Central memory CD8-positive, alpha-beta T cell (primary cell): Measurements from ENCODE around the gene GAS1.

ENCODE experiments used
- ATAC-seq: fragments of 150-1000 bp; cut with Tn5 transposase; replicated peaks from 2 replicates; pipeline ENCODE4 v1.10.0; 2022; ENCODE audit warnings: mild to moderate bottlenecking, moderate FRiP score, moderate number of reproducible peaks; ENCODE audit not compliant: poor library complexity, severe bottlenecking; ENCODE audit errors: extremely low read depth
- DNase-seq, 2 donors: peaks; one replicate each; pipeline ENCODE4 v3.0.0; 2021; ENCODE audit warnings: low spot score in 2 of 2
- H3K27ac Mint-ChIP-seq: one replicate; pipeline ENCODE4 v1.8.0; 2022; ENCODE audit warnings: low read depth, mild to moderate bottlenecking, moderate library complexity, mixed read lengths
- H3K27me3 Mint-ChIP-seq: one replicate; pipeline ENCODE4 v1.8.0; 2022; ENCODE audit warnings: mixed read lengths
- H3K36me3 Mint-ChIP-seq: one replicate; pipeline ENCODE4 v1.8.0; 2022; ENCODE audit warnings: mild to moderate bottlenecking, moderate library complexity, mixed read lengths; ENCODE audit not compliant: insufficient read depth
- H3K4me1 Mint-ChIP-seq: one replicate; pipeline ENCODE4 v1.8.0; 2022; ENCODE audit warnings: mixed read lengths
- H3K4me3 Mint-ChIP-seq: one replicate; pipeline ENCODE4 v1.8.0; 2022; ENCODE audit warnings: mild to moderate bottlenecking, moderate library complexity, mixed read lengths
- H3K9me3 Mint-ChIP-seq: one replicate; pipeline ENCODE4 v1.8.0; 2022; ENCODE audit warnings: mixed read lengths

GAS1 gene

GRCh38 chr9:86978413-86978812, 31.1 kb upstream of the GAS1 start:
- Mint-ChIP-seq H3K27me3 (peaks cover 90% of the 10 kb centered on the region), H3K36me3 (no peaks in the 10 kb centered on the region), H3K27ac (no peak overlapping the region), H3K4me1 (no peaks in the 10 kb centered on the region), H3K9me3 (no peaks in the 10 kb centered on the region), H3K4me3 (no peak overlapping the region)
- DNase-seq (no peak), ATAC-seq (no peak)

GRCh38 chr9:86977205-86977835, 30.0 kb upstream of the GAS1 start:
- ATAC-seq (no peak), DNase-seq (no peak)
- Mint-ChIP-seq H3K4me3 (no peak overlapping the region), H3K36me3 (no peaks in the 10 kb centered on the region), H3K9me3 (no peaks in the 10 kb centered on the region), H3K4me1 (no peaks in the 10 kb centered on the region), H3K27ac (no peak overlapping the region), H3K27me3 (peaks cover 90% of the 10 kb centered on the region)

- no peak for DNase-seq
- peaks cover 90% of the 10 kb centered on the region for H3K27me3 Mint-ChIP-seq
These were observed 28.3 kb upstream of the GAS1 start for GRCh38 chr9:86975606-86976005.

GRCh38 chr9:86975036-86975435, 27.7 kb upstream of the GAS1 start:
- ATAC-seq, result no peak

More at GRCh38 chr9:86975606-86976005, 28.3 kb upstream of the GAS1 start:
- Mint-ChIP-seq H3K9me3 (no peaks in the 10 kb centered on the region), H3K36me3 (no peaks in the 10 kb centered on the region), H3K4me1 (no peaks in the 10 kb centered on the region), H3K4me3 (no peak overlapping the region), H3K27ac (no peak overlapping the region)
- ATAC-seq, result no peak

GRCh38 chr9:86974421-86974820, 27.1 kb upstream of the GAS1 start:
- H3K9me3 Mint-ChIP-seq, result no peaks in the 10 kb centered on the region
- H3K27ac Mint-ChIP-seq, result no peak overlapping the region
- ATAC-seq (no peak), DNase-seq (no peak)
- H3K27me3 Mint-ChIP-seq, result peaks cover 86% of the 10 kb centered on the region
- no peaks in the 10 kb centered on the region for H3K4me1 Mint-ChIP-seq
- H3K36me3 Mint-ChIP-seq, result no peaks in the 10 kb centered on the region
- no peak overlapping the region for H3K4me3 Mint-ChIP-seq

More at GRCh38 chr9:86975036-86975435, 27.7 kb upstream of the GAS1 start:
- peaks cover 88% of the 10 kb centered on the region for H3K27me3 Mint-ChIP-seq
- H3K9me3 Mint-ChIP-seq, result no peaks in the 10 kb centered on the region
- H3K36me3 Mint-ChIP-seq, result no peaks in the 10 kb centered on the region
- H3K4me1 Mint-ChIP-seq, result no peaks in the 10 kb centered on the region
- H3K27ac Mint-ChIP-seq, result no peak overlapping the region
- H3K4me3 Mint-ChIP-seq, result no peak overlapping the region
- DNase-seq, result no peak

GRCh38 chr9:86971742-86972141, 24.4 kb upstream of the GAS1 start:
- H3K27ac Mint-ChIP-seq, result no peak overlapping the region
- DNase-seq, result no peak
- H3K27me3 Mint-ChIP-seq, result peaks cover 77% of the 10 kb centered on the region
- H3K9me3 Mint-ChIP-seq, result no peaks in the 10 kb centered on the region
- H3K4me3 Mint-ChIP-seq, result no peak overlapping the region
- no peaks in the 10 kb centered on the region for H3K4me1 Mint-ChIP-seq
- no peaks in the 10 kb centered on the region for H3K36me3 Mint-ChIP-seq
- ATAC-seq, result no peak

- no peaks in the 10 kb centered on the region for H3K36me3 Mint-ChIP-seq
- DNase-seq (no peak), ATAC-seq (no peak)
- H3K9me3 Mint-ChIP-seq, result no peaks in the 10 kb centered on the region
- no peak overlapping the region for H3K27ac Mint-ChIP-seq
- no peaks in the 10 kb centered on the region for H3K4me1 Mint-ChIP-seq
- H3K4me3 Mint-ChIP-seq, result no peak overlapping the region
- H3K27me3 Mint-ChIP-seq, result peaks cover 54% of the 10 kb centered on the region
These were observed 21.1 kb upstream of the GAS1 start for GRCh38 chr9:86968258-86968920.

- Mint-ChIP-seq H3K36me3 (no peaks in the 10 kb centered on the region), H3K27me3 (peaks cover 40% of the 10 kb centered on the region), H3K4me3 (no peak overlapping the region), H3K27ac (no peak overlapping the region), H3K4me1 (no peaks in the 10 kb centered on the region), H3K9me3 (no peaks in the 10 kb centered on the region)
- no peak for DNase-seq
- ATAC-seq, result no peak
These were observed 19.7 kb upstream of the GAS1 start for GRCh38 chr9:86966852-86967511.

- DNase-seq (no peak), ATAC-seq (no peak)
- Mint-ChIP-seq H3K9me3 (no peaks in the 10 kb centered on the region), H3K36me3 (no peaks in the 10 kb centered on the region), H3K4me1 (no peaks in the 10 kb centered on the region), H3K27ac (no peak overlapping the region), H3K27me3 (peaks cover 28% of the 10 kb centered on the region), H3K4me3 (no peak overlapping the region)
These were observed 18.5 kb upstream of the GAS1 start for GRCh38 chr9:86965636-86966395.

- Mint-ChIP-seq H3K4me1 (no peaks in the 10 kb centered on the region), H3K4me3 (no peak overlapping the region), H3K27me3 (peaks cover 8% of the 10 kb centered on the region), H3K9me3 (no peaks in the 10 kb centered on the region), H3K27ac (no peak overlapping the region), H3K36me3 (no peaks in the 10 kb centered on the region)
- DNase-seq (no peak), ATAC-seq (no peak)
These were observed 15.4 kb upstream of the GAS1 start for GRCh38 chr9:86962692-86963091.

- Mint-ChIP-seq H3K27me3 (no peaks in the 10 kb centered on the region), H3K27ac (no peak overlapping the region), H3K9me3 (no peaks in the 10 kb centered on the region), H3K4me1 (no peaks in the 10 kb centered on the region), H3K4me3 (no peak overlapping the region), H3K36me3 (no peaks in the 10 kb centered on the region)
- ATAC-seq, result no peak
- no peak for DNase-seq
These were observed 13.6 kb upstream of the GAS1 start for GRCh38 chr9:86960938-86961337.

GRCh38 chr9:86958203-86958602, 10.9 kb upstream of the GAS1 start:
- no peaks in the 10 kb centered on the region for H3K4me1 Mint-ChIP-seq
- no peak overlapping the region for H3K4me3 Mint-ChIP-seq
- H3K27me3 Mint-ChIP-seq, result peaks cover 22% of the 10 kb centered on the region
- DNase-seq (no peak), ATAC-seq (no peak)
- H3K36me3 Mint-ChIP-seq, result no peaks in the 10 kb centered on the region
- no peaks in the 10 kb centered on the region for H3K9me3 Mint-ChIP-seq
- no peak overlapping the region for H3K27ac Mint-ChIP-seq
